ENCODE measurements around the gene STH.

Gene STH

DNA sequence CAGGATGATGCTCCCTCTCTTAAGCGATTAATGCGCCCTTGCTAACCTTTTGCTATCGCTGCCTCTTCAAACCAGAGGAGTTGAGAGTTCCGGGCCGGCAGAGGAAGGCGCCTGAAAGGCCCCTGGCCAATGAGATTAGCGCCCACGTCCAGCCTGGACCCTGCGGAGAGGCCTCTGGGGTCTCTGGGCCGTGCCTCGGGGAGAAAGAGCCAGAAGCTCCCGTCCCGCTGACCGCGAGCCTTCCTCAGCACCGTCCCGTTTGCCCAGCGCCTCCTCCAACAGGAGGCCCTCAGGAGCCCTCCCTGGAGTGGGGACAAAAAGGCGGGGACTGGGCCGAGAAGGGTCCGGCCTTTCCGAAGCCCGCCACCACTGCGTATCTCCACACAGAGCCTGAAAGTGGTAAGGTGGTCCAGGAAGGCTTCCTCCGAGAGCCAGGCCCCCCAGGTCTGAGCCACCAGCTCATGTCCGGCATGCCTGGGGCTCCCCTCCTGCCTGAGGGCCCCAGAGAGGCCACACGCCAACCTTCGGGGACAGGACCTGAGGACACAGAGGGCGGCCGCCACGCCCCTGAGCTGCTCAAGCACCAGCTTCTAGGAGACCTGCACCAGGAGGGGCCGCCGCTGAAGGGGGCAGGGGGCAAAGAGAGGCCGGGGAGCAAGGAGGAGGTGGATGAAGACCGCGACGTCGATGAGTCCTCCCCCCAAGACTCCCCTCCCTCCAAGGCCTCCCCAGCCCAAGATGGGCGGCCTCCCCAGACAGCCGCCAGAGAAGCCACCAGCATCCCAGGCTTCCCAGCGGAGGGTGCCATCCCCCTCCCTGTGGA, 16.0 kb upstream of the STH start:
- Histone ChIP-seq H3K9me3 (ENCODE audit: control insufficient read depth in 5 of 5, low read length in 5 of 5) (no peaks in the 10 kb centered on the region), H3K36me3 (ENCODE audit: control insufficient read depth in 5 of 5, insufficient read depth in 5 of 5, low read length in 5 of 5) (peaks cover 0 to 13% (median 4%) of the 10 kb centered on the region in 5 donors), H3K27me3 (ENCODE audit: control insufficient read depth in 5 of 5, insufficient read depth in 4 of 5, low read length in 5 of 5) (no peaks in the 10 kb centered on the region), H3K9ac (ENCODE audit: low read length in 5 of 5) (no peak overlapping the region), H3K4me3 (ENCODE audit: low read depth in 1 of 5, low read length in 5 of 5) (no peak overlapping the region), H3K27ac (ENCODE audit: low read depth, low read length) (no peak overlapping the region), H3K4me1 (ENCODE audit: control insufficient read depth in 5 of 5, insufficient read depth in 5 of 5, low read length in 5 of 5) (no peaks in the 10 kb centered on the region)

DNA sequence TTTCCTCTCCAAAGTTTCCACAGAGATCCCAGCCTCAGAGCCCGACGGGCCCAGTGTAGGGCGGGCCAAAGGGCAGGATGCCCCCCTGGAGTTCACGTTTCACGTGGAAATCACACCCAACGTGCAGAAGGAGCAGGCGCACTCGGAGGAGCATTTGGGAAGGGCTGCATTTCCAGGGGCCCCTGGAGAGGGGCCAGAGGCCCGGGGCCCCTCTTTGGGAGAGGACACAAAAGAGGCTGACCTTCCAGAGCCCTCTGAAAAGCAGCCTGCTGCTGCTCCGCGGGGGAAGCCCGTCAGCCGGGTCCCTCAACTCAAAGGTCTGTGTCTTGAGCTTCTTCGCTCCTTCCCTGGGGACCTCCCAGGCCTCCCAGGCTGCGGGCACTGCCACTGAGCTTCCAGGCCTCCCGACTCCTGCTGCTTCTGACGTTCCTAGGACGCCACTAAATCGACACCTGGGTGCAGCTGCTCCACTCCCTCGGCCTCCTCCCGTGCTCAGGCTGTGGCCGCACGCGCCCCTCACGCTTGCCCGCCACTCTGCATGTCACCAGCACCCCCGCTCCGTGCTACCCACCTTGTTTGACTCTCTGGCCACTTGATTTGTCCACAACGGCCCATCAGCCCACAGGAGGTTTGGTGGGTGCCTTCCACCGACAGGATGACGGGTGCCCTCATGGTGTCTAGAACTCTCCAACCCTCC, 15.3 kb upstream of the STH start:
- Histone ChIP-seq H3K27ac (ENCODE audit: low read depth, low read length) (no peak overlapping the region), H3K9ac (ENCODE audit: low read length in 5 of 5) (no peak overlapping the region), H3K27me3 (ENCODE audit: control insufficient read depth in 5 of 5, insufficient read depth in 4 of 5, low read length in 5 of 5) (no peaks in the 10 kb centered on the region), H3K4me1 (ENCODE audit: control insufficient read depth in 5 of 5, insufficient read depth in 5 of 5, low read length in 5 of 5) (no peaks in the 10 kb centered on the region), H3K4me3 (ENCODE audit: low read depth in 1 of 5, low read length in 5 of 5) (no peak overlapping the region), H3K9me3 (ENCODE audit: control insufficient read depth in 5 of 5, low read length in 5 of 5) (no peaks in the 10 kb centered on the region), H3K36me3 (ENCODE audit: control insufficient read depth in 5 of 5, insufficient read depth in 5 of 5, low read length in 5 of 5) (peaks cover 0 to 13% (median 4%) of the 10 kb centered on the region in 5 donors)

DNA sequence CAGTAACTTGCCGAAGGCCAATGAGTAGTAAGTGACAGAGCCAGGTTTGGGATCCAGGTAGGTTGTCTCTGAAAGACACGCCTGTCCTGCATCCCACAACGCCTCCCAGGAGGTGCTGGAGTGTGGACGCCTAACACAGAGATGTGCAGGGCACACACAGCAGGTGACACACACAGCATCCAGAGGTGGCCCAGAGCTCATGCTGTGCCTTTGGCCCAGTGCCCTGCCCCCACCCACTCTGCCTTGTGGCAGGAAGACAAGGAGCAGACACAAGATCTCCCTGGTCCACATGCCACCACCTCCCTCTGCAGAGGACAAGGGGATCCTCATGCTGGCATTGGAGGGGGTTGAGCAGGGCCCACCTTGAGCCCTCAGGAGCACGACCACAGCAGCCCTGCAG, 14.7 kb upstream of the STH start:
- Histone ChIP-seq H3K36me3 (ENCODE audit: control insufficient read depth in 5 of 5, insufficient read depth in 5 of 5, low read length in 5 of 5) (peaks cover 0 to 13% (median 4%) of the 10 kb centered on the region in 5 donors), H3K27me3 (ENCODE audit: control insufficient read depth in 5 of 5, insufficient read depth in 4 of 5, low read length in 5 of 5) (no peaks in the 10 kb centered on the region), H3K4me3 (ENCODE audit: low read depth in 1 of 5, low read length in 5 of 5) (no peak overlapping the region), H3K9ac (ENCODE audit: low read length in 5 of 5) (no peak overlapping the region), H3K27ac (ENCODE audit: low read depth, low read length) (no peak overlapping the region), H3K4me1 (ENCODE audit: control insufficient read depth in 5 of 5, insufficient read depth in 5 of 5, low read length in 5 of 5) (no peaks in the 10 kb centered on the region), H3K9me3 (ENCODE audit: control insufficient read depth in 5 of 5, low read length in 5 of 5) (no peaks in the 10 kb centered on the region)

DNA sequence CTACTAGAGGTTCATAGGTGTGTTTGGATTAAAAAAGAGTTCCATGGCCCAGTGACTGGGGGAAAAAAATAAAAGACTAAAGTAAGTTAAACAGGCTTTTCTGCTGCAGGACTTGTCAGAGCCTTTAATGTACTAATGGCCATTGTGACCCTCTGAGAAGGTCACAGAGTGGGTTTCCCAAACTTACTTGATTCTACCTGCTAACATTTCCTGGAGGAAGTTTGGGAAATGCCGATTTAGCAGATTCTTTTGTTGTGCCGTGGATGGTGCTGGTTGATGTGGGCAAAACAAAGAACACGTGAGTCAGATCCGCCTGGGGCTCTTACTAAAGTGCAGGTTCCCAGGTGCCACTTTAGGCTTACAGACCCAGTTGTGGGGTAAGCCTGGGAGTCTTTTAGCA, 13.6 kb upstream of the STH start:
- Histone ChIP-seq H3K4me3 (ENCODE audit: low read depth in 1 of 5, low read length in 5 of 5) (no peak overlapping the region), H3K9ac (ENCODE audit: low read length in 5 of 5) (no peak overlapping the region), H3K27me3 (ENCODE audit: control insufficient read depth in 5 of 5, insufficient read depth in 4 of 5, low read length in 5 of 5) (no peaks in the 10 kb centered on the region), H3K4me1 (ENCODE audit: control insufficient read depth in 5 of 5, insufficient read depth in 5 of 5, low read length in 5 of 5) (no peaks in the 10 kb centered on the region), H3K27ac (ENCODE audit: low read depth, low read length) (no peak overlapping the region), H3K9me3 (ENCODE audit: control insufficient read depth in 5 of 5, low read length in 5 of 5) (no peaks in the 10 kb centered on the region), H3K36me3 (ENCODE audit: control insufficient read depth in 5 of 5, insufficient read depth in 5 of 5, low read length in 5 of 5) (peaks cover 0 to 13% (median 4%) of the 10 kb centered on the region in 5 donors)

DNA sequence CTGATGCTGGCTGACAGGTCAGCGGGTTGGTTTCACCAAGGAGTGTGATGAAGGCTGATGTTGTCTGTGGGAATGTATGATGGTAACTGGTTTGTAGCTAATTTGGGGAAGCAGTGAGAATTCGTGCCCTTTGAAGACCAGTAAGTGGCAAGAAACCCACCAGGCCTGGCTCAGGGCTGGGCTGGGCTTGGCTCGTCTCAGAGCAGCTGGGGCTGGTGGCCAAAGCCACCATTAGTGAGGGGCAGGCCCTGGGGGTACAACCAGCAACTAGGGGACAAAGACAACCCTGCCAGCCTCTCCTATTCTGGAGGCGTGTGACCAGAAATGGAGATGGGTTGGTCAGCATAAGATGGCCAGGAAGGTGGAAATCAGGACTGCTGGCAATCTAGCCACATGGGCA, 13.0 kb upstream of the STH start:
- no peaks in the 10 kb centered on the region for H3K4me1 ChIP-seq (ENCODE audit: control insufficient read depth in 5 of 5, insufficient read depth in 5 of 5, low read length in 5 of 5)
- peaks cover 0 to 13% (median 4%) of the 10 kb centered on the region in 5 donors for H3K36me3 ChIP-seq (ENCODE audit: control insufficient read depth in 5 of 5, insufficient read depth in 5 of 5, low read length in 5 of 5)
- no peaks in the 10 kb centered on the region for H3K9me3 ChIP-seq (ENCODE audit: control insufficient read depth in 5 of 5, low read length in 5 of 5)
- H3K27me3 ChIP-seq (ENCODE audit: control insufficient read depth in 5 of 5, insufficient read depth in 4 of 5, low read length in 5 of 5), result no peaks in the 10 kb centered on the region
- H3K27ac ChIP-seq (ENCODE audit: low read depth, low read length), result no peak overlapping the region
- no peak overlapping the region for H3K9ac ChIP-seq (ENCODE audit: low read length in 5 of 5)
- H3K4me3 ChIP-seq (ENCODE audit: low read depth in 1 of 5, low read length in 5 of 5), result no peak overlapping the region

- Histone ChIP-seq H3K9me3 (ENCODE audit: control insufficient read depth in 5 of 5, low read length in 5 of 5) (no peaks in the 10 kb centered on the region), H3K27me3 (ENCODE audit: control insufficient read depth in 5 of 5, insufficient read depth in 4 of 5, low read length in 5 of 5) (no peaks in the 10 kb centered on the region), H3K36me3 (ENCODE audit: control insufficient read depth in 5 of 5, insufficient read depth in 5 of 5, low read length in 5 of 5) (peaks cover 0 to 13% (median 4%) of the 10 kb centered on the region in 5 donors), H3K27ac (ENCODE audit: low read depth, low read length) (no peak overlapping the region), H3K9ac (ENCODE audit: low read length in 5 of 5) (no peak overlapping the region), H3K4me3 (ENCODE audit: low read depth in 1 of 5, low read length in 5 of 5) (no peak overlapping the region), H3K4me1 (ENCODE audit: control insufficient read depth in 5 of 5, insufficient read depth in 5 of 5, low read length in 5 of 5) (no peaks in the 10 kb centered on the region)
These were observed 11.3 kb upstream of the STH start for GRCh38 chr17:45987706-45988105.

DNA sequence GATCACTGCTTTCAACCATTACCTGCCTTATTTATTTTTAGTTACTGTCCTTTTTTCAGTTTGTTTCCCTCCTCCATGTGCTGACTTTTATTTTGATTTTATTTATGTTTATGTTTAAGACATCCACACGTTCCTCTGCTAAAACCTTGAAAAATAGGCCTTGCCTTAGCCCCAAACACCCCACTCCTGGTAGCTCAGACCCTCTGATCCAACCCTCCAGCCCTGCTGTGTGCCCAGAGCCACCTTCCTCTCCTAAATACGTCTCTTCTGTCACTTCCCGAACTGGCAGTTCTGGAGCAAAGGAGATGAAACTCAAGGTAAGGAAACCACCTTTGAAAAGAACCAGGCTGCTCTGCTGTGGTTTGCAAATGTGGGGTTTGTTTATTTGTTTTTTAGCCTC, 9.3 kb upstream of the STH start:
- H3K4me3 ChIP-seq (ENCODE audit: low read depth in 1 of 5, low read length in 5 of 5), result no peak overlapping the region
- H3K4me1 ChIP-seq (ENCODE audit: control insufficient read depth in 5 of 5, insufficient read depth in 5 of 5, low read length in 5 of 5), result no peaks in the 10 kb centered on the region
- H3K36me3 ChIP-seq (ENCODE audit: control insufficient read depth in 5 of 5, insufficient read depth in 5 of 5, low read length in 5 of 5), result no peaks in the 10 kb centered on the region
- H3K27me3 ChIP-seq (ENCODE audit: control insufficient read depth in 5 of 5, insufficient read depth in 4 of 5, low read length in 5 of 5), result no peaks in the 10 kb centered on the region
- no peak overlapping the region for H3K27ac ChIP-seq (ENCODE audit: low read depth, low read length)
- no peak overlapping the region for H3K9ac ChIP-seq (ENCODE audit: low read length in 5 of 5)
- H3K9me3 ChIP-seq (ENCODE audit: control insufficient read depth in 5 of 5, low read length in 5 of 5), result no peaks in the 10 kb centered on the region

DNA sequence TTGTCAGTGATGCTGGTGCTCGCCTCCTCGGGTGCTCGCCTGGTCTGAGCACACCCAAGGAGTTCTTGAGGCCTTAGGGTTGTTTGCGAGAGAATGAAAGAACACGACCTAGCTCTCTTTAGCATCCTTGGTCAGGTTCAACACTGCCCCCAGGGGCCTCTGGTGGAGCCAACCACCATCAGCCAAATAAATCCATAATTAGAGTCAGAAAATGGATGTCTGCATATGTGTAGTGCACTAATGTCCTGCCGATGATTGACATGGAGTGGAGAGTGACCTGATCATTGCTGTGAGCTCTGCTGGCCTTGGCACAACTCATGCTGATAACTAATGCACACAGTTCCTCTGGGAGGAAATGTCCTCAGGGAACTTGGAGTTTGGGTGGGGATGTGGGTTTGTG, 8.2 kb upstream of the STH start:
- Histone ChIP-seq H3K9me3 (ENCODE audit: control insufficient read depth in 5 of 5, low read length in 5 of 5) (no peaks in the 10 kb centered on the region), H3K9ac (ENCODE audit: low read length in 5 of 5) (no peak overlapping the region), H3K36me3 (ENCODE audit: control insufficient read depth in 5 of 5, insufficient read depth in 5 of 5, low read length in 5 of 5) (no peaks in the 10 kb centered on the region), H3K27me3 (ENCODE audit: control insufficient read depth in 5 of 5, insufficient read depth in 4 of 5, low read length in 5 of 5) (no peaks in the 10 kb centered on the region), H3K4me1 (ENCODE audit: control insufficient read depth in 5 of 5, insufficient read depth in 5 of 5, low read length in 5 of 5) (peaks cover 0 to 11% (median 8%) of the 10 kb centered on the region in 5 donors), H3K27ac (ENCODE audit: low read depth, low read length) (no peak overlapping the region), H3K4me3 (ENCODE audit: low read depth in 1 of 5, low read length in 5 of 5) (no peak overlapping the region)

DNA sequence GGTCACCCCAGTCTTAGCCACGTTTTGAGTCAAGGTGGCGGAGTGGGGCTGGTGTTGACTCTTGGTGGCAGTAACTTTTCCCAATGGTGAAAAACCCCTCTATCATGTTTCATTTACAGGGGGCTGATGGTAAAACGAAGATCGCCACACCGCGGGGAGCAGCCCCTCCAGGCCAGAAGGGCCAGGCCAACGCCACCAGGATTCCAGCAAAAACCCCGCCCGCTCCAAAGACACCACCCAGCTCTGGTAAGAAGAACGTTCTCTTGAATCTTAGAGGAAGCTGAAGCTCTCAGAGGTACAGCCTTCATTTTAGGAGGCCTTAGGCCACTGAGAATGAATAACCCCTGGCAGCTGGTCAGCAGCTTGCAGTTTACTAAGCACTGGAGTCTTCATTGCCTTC, 7.7 kb upstream of the STH start:
- Histone ChIP-seq H3K9me3 (ENCODE audit: control insufficient read depth in 5 of 5, low read length in 5 of 5) (no peaks in the 10 kb centered on the region), H3K4me3 (ENCODE audit: low read depth in 1 of 5, low read length in 5 of 5) (no peak overlapping the region), H3K27me3 (ENCODE audit: control insufficient read depth in 5 of 5, insufficient read depth in 4 of 5, low read length in 5 of 5) (no peaks in the 10 kb centered on the region), H3K27ac (ENCODE audit: low read depth, low read length) (no peak overlapping the region), H3K36me3 (ENCODE audit: control insufficient read depth in 5 of 5, insufficient read depth in 5 of 5, low read length in 5 of 5) (no peaks in the 10 kb centered on the region), H3K4me1 (ENCODE audit: control insufficient read depth in 5 of 5, insufficient read depth in 5 of 5, low read length in 5 of 5) (peaks cover 0 to 14% (median 10%) of the 10 kb centered on the region in 5 donors), H3K9ac (ENCODE audit: low read length in 5 of 5) (no peak overlapping the region)

GRCh38 chr17:45992175-45992574, 6.9 kb upstream of the STH start:
- no peak overlapping the region for H3K27ac ChIP-seq (ENCODE audit: low read depth, low read length)
- no peak overlapping the region for H3K4me3 ChIP-seq (ENCODE audit: low read depth in 1 of 5, low read length in 5 of 5)
- H3K27me3 ChIP-seq (ENCODE audit: control insufficient read depth in 5 of 5, insufficient read depth in 4 of 5, low read length in 5 of 5), result no peaks in the 10 kb centered on the region
- no peak overlapping the region for H3K9ac ChIP-seq (ENCODE audit: low read length in 5 of 5)
- H3K4me1 ChIP-seq (ENCODE audit: control insufficient read depth in 5 of 5, insufficient read depth in 5 of 5, low read length in 5 of 5), result peaks cover 0 to 14% (median 10%) of the 10 kb centered on the region in 5 donors
- H3K36me3 ChIP-seq (ENCODE audit: control insufficient read depth in 5 of 5, insufficient read depth in 5 of 5, low read length in 5 of 5), result no peaks in the 10 kb centered on the region
- no peaks in the 10 kb centered on the region for H3K9me3 ChIP-seq (ENCODE audit: control insufficient read depth in 5 of 5, low read length in 5 of 5)

Data from subcutaneous abdominal adipose tissue (tissue), 5 donors.